Activated CD4-positive, alpha-beta T cell treated with anti-CD3 and anti-CD28 coated beads, Interleukin-2, amount 10 ng/mL, durations not matched to agents 7 days and 5 days (primary cell): Measurements from ENCODE around the gene ANKRD33B. TPM values are rescaled to one million over a fixed set of nuclear protein-coding genes. Genes with fewer than 3 reads are reported as not detected.

ENCODE experiments used
- CTCF ChIA-PET: fragments of 350-600 bp; sonication (Branson Sonifier 250); formaldehyde crosslinking; loops from one replicate; lab custom pipeline; 2021; ENCODE audit warnings: antibody characterized with exemption; lab: Charles Lee
- POLR2A ChIA-PET: fragments of 350-600 bp; sonication (Branson Sonifier 250); formaldehyde crosslinking; loops from one replicate; lab custom pipeline; 2021; ENCODE audit warnings: antibody characterized with exemption; lab: Charles Lee
- DNase-seq: peaks from one replicate; pipeline ENCODE4 v3.0.0-alpha.2; 2020
- H3K27ac Mint-ChIP-seq: one replicate; pipeline ENCODE4 v1.8.0; 2021; ENCODE audit warnings: mild to moderate bottlenecking, moderate library complexity, mixed read lengths
- H3K27me3 Mint-ChIP-seq: one replicate; pipeline ENCODE4 v1.8.0; 2021; ENCODE audit warnings: mixed read lengths
- H3K36me3 Mint-ChIP-seq: one replicate; pipeline ENCODE4 v1.8.0; 2021; ENCODE audit warnings: low read depth, mixed read lengths
- H3K4me1 Mint-ChIP-seq: one replicate; pipeline ENCODE4 v1.8.0; 2021; ENCODE audit warnings: mixed read lengths
- H3K4me3 Mint-ChIP-seq: one replicate; pipeline ENCODE4 v1.8.0; 2021; ENCODE audit warnings: mild to moderate bottlenecking, moderate library complexity, mixed read lengths
- H3K9me3 Mint-ChIP-seq: one replicate; pipeline ENCODE4 v1.8.0; 2021; ENCODE audit warnings: mixed read lengths
- total RNA-seq, 2 experiments: library from RNA; stranded (reverse); gene quantifications; one replicate each; pipeline ENCODE4 v1.2.3, GENCODE V29; 2021

ANKRD33B gene
- total RNA-seq, 2 experiments from 2014 or later = 3.2 to 3.7 TPM

- H3K27me3 Mint-ChIP-seq = peaks cover 3% of the 10 kb centered on the region
- no peaks in the 10 kb centered on the region for H3K36me3 Mint-ChIP-seq
- ChIA-PET CTCF (no interaction called here), POLR2A (interaction anchor here (0.7 kb wide), 1 partner anchor 16 kb away, joined by 10 read pairs; no protein-coding TSS in a partner anchor)
- DNase-seq = no peak
- no peaks in the 10 kb centered on the region for H3K9me3 Mint-ChIP-seq
- H3K4me3 Mint-ChIP-seq = no peak overlapping the region
- H3K4me1 Mint-ChIP-seq = no peaks in the 10 kb centered on the region
- H3K27ac Mint-ChIP-seq = no peak overlapping the region
Observed at GRCh38 chr5:10671041-10672008, 107.5 kb downstream of the ANKRD33B start.

DNA sequence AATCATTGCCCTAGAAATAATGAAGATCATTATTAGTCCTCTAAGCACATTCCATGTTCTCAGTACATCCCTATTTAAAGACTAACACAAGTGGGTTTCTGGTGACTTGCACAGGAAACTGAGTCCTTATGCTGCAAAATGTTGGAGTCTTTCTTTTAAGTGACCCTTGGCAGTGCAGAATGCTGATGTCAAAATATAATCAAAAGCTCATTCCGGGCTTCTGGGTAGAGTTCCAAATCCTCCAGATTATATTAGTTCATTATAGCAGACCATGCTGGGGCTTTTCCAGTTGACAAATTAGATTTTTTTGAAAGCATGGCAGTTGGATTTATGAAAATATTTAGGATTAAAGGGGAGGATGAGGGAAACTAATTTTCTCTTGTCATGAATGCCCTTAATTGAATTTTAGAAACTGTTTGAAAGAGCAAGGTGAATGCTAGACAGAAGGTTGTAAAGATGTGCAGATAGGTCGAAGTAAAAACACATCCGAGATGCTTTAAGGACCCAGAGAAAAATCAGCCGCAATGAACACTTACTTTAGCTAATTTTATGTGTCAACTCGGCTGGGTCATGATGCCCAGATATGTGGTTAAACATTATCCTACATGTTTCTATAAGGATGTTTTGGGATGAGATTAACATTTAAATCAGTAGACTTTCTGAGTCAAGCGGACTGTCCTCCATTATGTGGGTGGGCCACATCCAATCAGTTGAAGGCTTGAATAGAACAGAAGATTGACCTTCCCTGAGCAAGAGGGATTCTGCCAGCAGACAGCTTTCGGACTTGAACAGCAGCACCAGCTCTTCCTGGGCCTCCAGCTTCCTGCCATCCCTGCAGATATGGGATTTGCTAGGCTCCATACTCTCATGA is 108.5 kb downstream of the ANKRD33B start:
- CTCF ChIA-PET = no interaction called here
- Mint-ChIP-seq H3K4me3 (no peak overlapping the region), H3K27me3 (peaks cover 3% of the 10 kb centered on the region), H3K4me1 (no peaks in the 10 kb centered on the region), H3K9me3 (no peaks in the 10 kb centered on the region), H3K36me3 (peaks cover 1% of the 10 kb centered on the region), H3K27ac (no peak overlapping the region)
- POLR2A ChIA-PET = no interaction called here
- DNase-seq = no peak

DNA sequence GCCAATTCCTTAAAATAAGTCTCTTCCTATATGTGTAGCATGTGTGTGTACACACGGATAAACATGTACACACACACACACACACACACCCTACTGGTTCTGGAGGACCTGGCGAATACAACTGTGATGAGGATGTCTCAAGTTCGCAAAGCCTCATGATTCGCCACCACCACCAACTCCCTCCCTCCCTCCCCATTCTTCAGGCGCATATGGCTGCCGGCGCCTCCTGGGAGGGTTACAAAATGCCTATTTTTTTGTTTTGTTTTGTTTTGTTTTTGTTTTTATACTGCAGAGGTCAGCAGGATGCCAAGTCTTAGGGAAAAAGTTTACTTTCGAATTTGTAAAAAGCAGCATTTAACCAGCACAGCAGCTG is 109.1 kb downstream of the ANKRD33B start:
- Mint-ChIP-seq H3K4me1 (no peaks in the 10 kb centered on the region), H3K27me3 (peaks cover 3% of the 10 kb centered on the region), H3K27ac (no peak overlapping the region), H3K9me3 (no peaks in the 10 kb centered on the region), H3K36me3 (peaks cover 5% of the 10 kb centered on the region), H3K4me3 (no peak overlapping the region)
- ChIA-PET POLR2A (no interaction called here), CTCF (no interaction called here)
- no peak for DNase-seq

- CTCF ChIA-PET = no interaction called here
- H3K27ac Mint-ChIP-seq = no peak overlapping the region
Observed at GRCh38 chr5:10673407-10673806, 109.5 kb downstream of the ANKRD33B start.

GRCh38 chr5:10674096-10674495 is 110.2 kb downstream of the ANKRD33B start:
- DNase-seq = no peak
- H3K27me3 Mint-ChIP-seq = peaks cover 3% of the 10 kb centered on the region
- POLR2A ChIA-PET = no interaction called here
- no peaks in the 10 kb centered on the region for H3K9me3 Mint-ChIP-seq
- no peak overlapping the region for H3K4me3 Mint-ChIP-seq
- peaks cover 10% of the 10 kb centered on the region for H3K36me3 Mint-ChIP-seq
- CTCF ChIA-PET = no interaction called here
- H3K27ac Mint-ChIP-seq = no peak overlapping the region
- no peaks in the 10 kb centered on the region for H3K4me1 Mint-ChIP-seq

More at GRCh38 chr5:10673407-10673806, 109.5 kb downstream of the ANKRD33B start:
- Mint-ChIP-seq H3K4me3 (no peak overlapping the region), H3K9me3 (no peaks in the 10 kb centered on the region), H3K27me3 (peaks cover 3% of the 10 kb centered on the region), H3K4me1 (no peaks in the 10 kb centered on the region), H3K36me3 (peaks cover 8% of the 10 kb centered on the region)
- POLR2A ChIA-PET = no interaction called here
- no peak for DNase-seq

DNA sequence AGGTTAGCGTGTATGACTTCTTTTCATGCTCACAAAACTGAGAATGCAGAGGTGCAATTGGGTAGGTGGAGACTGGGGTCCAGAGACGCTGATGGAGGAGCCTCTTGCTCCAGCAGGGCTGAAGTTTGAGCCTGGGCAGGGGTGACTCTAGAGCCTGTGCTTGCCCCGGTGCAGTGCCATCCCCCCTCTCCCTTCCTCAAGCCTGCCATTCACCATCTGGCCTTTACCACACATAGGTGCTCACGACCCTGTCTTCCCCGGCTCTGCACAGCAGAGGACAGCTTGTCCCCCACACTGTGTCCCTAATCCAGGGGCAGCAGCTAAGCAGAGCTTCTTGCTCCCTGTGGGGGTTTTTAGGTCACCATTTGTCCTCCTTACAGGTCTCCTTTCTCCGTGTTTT is 110.7 kb downstream of the ANKRD33B start:
- Mint-ChIP-seq H3K4me3 (no peak overlapping the region), H3K4me1 (no peaks in the 10 kb centered on the region), H3K36me3 (peaks cover 10% of the 10 kb centered on the region), H3K27me3 (peaks cover 3% of the 10 kb centered on the region), H3K9me3 (no peaks in the 10 kb centered on the region), H3K27ac (no peak overlapping the region)
- CTCF ChIA-PET = no interaction called here
- no peak for DNase-seq
- POLR2A ChIA-PET = no interaction called here

DNA sequence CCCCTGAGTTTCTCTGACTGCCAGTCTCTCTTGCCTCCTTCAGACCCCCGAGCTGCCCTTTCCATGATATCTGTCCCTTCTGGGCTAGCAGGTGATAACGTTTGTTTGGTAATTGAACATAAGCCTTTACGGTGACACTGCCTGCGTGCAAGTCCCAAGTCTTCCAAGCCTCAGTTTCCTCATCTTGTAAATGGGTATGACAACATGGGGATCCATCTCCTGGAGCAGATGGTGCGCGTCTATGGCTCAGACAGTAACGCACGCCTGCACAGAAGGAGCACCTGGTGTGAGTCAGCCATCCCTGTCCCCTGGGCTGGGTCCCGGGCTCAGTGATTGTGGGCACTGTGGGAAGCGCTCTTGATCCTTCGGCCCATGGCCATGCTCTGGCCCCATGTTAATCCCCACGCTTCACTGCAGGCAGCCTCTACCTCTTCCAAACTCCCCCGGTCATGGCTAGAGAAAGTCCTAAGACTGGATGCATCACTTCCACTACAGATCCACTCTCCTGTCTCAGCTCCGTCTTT is 111.4 kb downstream of the ANKRD33B start:
- DNase-seq = no peak
- H3K27me3 Mint-ChIP-seq = peaks cover 3% of the 10 kb centered on the region
- H3K27ac Mint-ChIP-seq = no peak overlapping the region
- ChIA-PET POLR2A (no interaction called here), CTCF (no interaction called here)
- no peak overlapping the region for H3K4me3 Mint-ChIP-seq
- H3K36me3 Mint-ChIP-seq = peaks cover 15% of the 10 kb centered on the region
- no peaks in the 10 kb centered on the region for H3K4me1 Mint-ChIP-seq
- no peaks in the 10 kb centered on the region for H3K9me3 Mint-ChIP-seq

- H3K27me3 Mint-ChIP-seq = no peaks in the 10 kb centered on the region
- no peaks in the 10 kb centered on the region for H3K9me3 Mint-ChIP-seq
- POLR2A ChIA-PET = no interaction called here
- no peak overlapping the region for H3K27ac Mint-ChIP-seq
- no peak for DNase-seq
- peaks cover 22% of the 10 kb centered on the region for H3K36me3 Mint-ChIP-seq
- H3K4me1 Mint-ChIP-seq = no peaks in the 10 kb centered on the region
- no peak overlapping the region for H3K4me3 Mint-ChIP-seq
- CTCF ChIA-PET = no interaction called here
Observed at GRCh38 chr5:10676224-10676623, 112.4 kb downstream of the ANKRD33B start.

DNA sequence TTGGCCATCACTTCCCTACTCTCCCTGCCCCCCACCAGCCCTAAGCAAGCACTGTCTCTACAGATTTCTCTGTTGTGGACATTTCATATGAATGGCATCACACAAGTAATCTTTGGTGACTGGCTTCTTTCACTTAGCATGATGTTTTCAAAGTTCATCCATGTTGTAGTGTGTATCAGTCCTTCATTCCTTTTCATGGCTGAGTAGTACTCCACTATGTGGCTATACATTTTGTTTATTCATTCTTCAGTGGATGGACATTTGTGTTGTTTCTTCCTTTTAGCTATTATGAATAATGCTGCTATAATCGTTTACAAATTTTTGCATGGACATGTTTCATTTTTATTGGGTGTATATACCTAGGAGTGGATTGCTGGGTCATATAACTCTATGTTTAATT is 113.1 kb downstream of the ANKRD33B start:
- CTCF ChIA-PET = no interaction called here

GRCh38 chr5:10677533-10677932 is 113.7 kb downstream of the ANKRD33B start:
- Mint-ChIP-seq H3K4me1 (no peaks in the 10 kb centered on the region), H3K36me3 (peaks cover 22% of the 10 kb centered on the region), H3K27ac (no peak overlapping the region), H3K4me3 (no peak overlapping the region), H3K27me3 (no peaks in the 10 kb centered on the region), H3K9me3 (no peaks in the 10 kb centered on the region)
- DNase-seq = no peak
- CTCF ChIA-PET = no interaction called here
- POLR2A ChIA-PET = no interaction called here

More for the DNA sequence above, 113.1 kb downstream of the ANKRD33B start:
- Mint-ChIP-seq H3K4me1 (no peaks in the 10 kb centered on the region), H3K36me3 (peaks cover 22% of the 10 kb centered on the region), H3K27me3 (no peaks in the 10 kb centered on the region), H3K4me3 (no peak overlapping the region), H3K27ac (no peak overlapping the region), H3K9me3 (no peaks in the 10 kb centered on the region)
- DNase-seq = no peak
- POLR2A ChIA-PET = no interaction called here

DNA sequence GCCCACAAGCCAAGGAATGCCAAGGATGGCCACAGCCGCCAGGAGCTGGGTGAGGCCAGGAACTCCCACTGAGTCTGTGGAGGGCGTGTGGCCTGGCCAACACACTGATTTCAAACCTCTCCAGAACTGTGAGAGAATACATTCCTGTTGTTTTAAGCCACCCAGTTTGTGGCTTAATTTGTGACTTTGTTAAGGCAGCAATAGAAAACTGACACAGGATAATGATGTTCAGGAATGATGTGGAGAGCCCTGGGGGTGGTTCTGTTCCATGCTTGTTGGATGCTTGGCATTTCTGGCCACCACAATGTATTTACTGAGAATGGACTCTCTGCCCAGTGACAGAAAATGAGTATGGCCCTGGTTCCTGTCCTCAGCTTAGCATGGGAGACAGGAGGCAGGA is 114.4 kb downstream of the ANKRD33B start:
- no peak overlapping the region for H3K4me3 Mint-ChIP-seq
- H3K4me1 Mint-ChIP-seq = no peaks in the 10 kb centered on the region
- no peak overlapping the region for H3K27ac Mint-ChIP-seq
- peaks cover 22% of the 10 kb centered on the region for H3K36me3 Mint-ChIP-seq
- no peaks in the 10 kb centered on the region for H3K9me3 Mint-ChIP-seq
- ChIA-PET CTCF (no interaction called here), POLR2A (no interaction called here)
- no peaks in the 10 kb centered on the region for H3K27me3 Mint-ChIP-seq
- no peak for DNase-seq

DNA sequence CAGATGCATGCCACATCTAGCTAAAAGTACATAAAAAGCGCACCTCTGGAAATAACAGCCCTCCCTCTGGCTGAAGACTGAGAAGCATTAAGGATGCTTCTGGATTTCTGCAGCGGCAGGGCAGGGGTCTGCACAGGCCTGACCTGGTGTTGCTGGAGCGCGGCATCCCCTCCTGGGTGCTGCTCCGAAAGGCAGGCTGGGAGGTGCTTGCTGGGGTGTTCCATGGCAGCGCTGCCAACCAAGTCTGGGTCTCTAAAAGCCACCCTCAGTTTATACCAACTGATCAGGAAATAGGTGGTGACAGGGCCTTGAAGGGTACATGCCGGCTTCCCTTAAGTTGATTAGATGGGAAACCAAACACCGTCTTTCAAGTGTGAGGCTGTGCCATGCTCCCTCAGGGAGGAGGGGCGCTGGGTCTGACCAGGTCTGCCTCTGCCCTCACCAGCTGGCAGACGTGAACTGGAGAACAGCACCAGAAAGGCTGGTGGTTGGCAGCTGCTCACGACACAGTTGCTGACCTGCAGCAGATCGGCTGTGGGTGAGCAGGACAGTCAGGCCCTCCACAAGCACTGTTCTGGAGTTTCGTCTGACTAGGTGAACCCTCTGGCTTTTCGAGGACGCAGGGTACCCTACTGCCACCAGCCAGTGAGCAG is 115.6 kb downstream of the ANKRD33B start:
- Mint-ChIP-seq H3K27me3 (no peaks in the 10 kb centered on the region), H3K4me1 (no peaks in the 10 kb centered on the region), H3K27ac (no peak overlapping the region), H3K9me3 (no peaks in the 10 kb centered on the region), H3K4me3 (no peak overlapping the region), H3K36me3 (peaks cover 22% of the 10 kb centered on the region)
- no peak for DNase-seq
- ChIA-PET CTCF (interaction anchor here (0.6 kb wide), 1 partner anchor 843 kb away, joined by 3 read pairs; no protein-coding TSS in a partner anchor), POLR2A (no interaction called here)
